LHCN-M2 (cell line): ENCODE results near the gene APBB2. TPM values are rescaled to one million over a fixed set of nuclear protein-coding genes. Genes with fewer than 3 reads are reported as not detected.

ENCODE experiments used
- DNase-seq: peaks from one replicate; pipeline ENCODE4 v3.0.0-alpha.2; 2012; ENCODE audit warnings: low read depth
- total RNA-seq: library from RNA; depleted of rRNA; stranded (reverse); fragments of >200 nt; gene quantifications from 2 replicates; pipeline ENCODE4 v1.2.3, GENCODE V29; 2014

Gene APBB2
- total RNA-seq, 1 experiment from 2014 or later = 109 TPM

- no peak for DNase-seq
Measured at GRCh38 chr4:40986375-40986774, 228.0 kb downstream of the APBB2 start.

- DNase-seq = no peak
Measured at GRCh38 chr4:40984051-40984450, 230.3 kb downstream of the APBB2 start.

- DNase-seq = peak; percentile 37
Measured at GRCh38 chr4:40980318-40980883, 233.9 kb downstream of the APBB2 start.

- no peak for DNase-seq
Measured at GRCh38 chr4:40978548-40978947, 235.8 kb downstream of the APBB2 start.

- DNase-seq = peak; percentile 79
Measured at GRCh38 chr4:40976343-40976742, 238.0 kb downstream of the APBB2 start.

- no peak for DNase-seq
Measured at GRCh38 chr4:40972722-40973121, 241.6 kb downstream of the APBB2 start.

- DNase-seq = no peak
Measured at GRCh38 chr4:40971338-40971737, 243.0 kb downstream of the APBB2 start.

- DNase-seq = no peak
Measured at GRCh38 chr4:40969501-40969900, 244.8 kb downstream of the APBB2 start.

- no peak for DNase-seq
Measured at GRCh38 chr4:40967550-40967949, 246.8 kb downstream of the APBB2 start.

- no peak for DNase-seq
Measured at GRCh38 chr4:40966091-40966490, 248.3 kb downstream of the APBB2 start.

- peak; percentile 24 for DNase-seq
Measured at GRCh38 chr4:40963897-40964478, 250.4 kb downstream of the APBB2 start.

- no peak for DNase-seq
Measured at GRCh38 chr4:40962551-40963180, 251.7 kb downstream of the APBB2 start.

GRCh38 chr4:40960941-40961340 lies 253.4 kb downstream of the APBB2 start:
- no peak for DNase-seq

GRCh38 chr4:40957281-40957680 lies 257.1 kb downstream of the APBB2 start:
- DNase-seq = no peak

GRCh38 chr4:40956721-40957255 lies 257.6 kb downstream of the APBB2 start:
- DNase-seq = no peak

GRCh38 chr4:40954088-40954668 lies 260.2 kb downstream of the APBB2 start:
- DNase-seq = no peak

- no peak for DNase-seq
Measured at GRCh38 chr4:40953283-40954087, 260.9 kb downstream of the APBB2 start.

GRCh38 chr4:40952672-40953071 lies 261.7 kb downstream of the APBB2 start:
- DNase-seq = no peak

- no peak for DNase-seq
Measured at GRCh38 chr4:40952217-40952616, 262.1 kb downstream of the APBB2 start.

GRCh38 chr4:40951026-40951425 lies 263.3 kb downstream of the APBB2 start:
- DNase-seq = no peak

GRCh38 chr4:40949358-40950100 lies 264.8 kb downstream of the APBB2 start:
- no peak for DNase-seq
